Endometrium (tissue), 2 donors: ENCODE measurements around the gene GDPD2.
"Not testable (repeated sequence)": the region's sequence is repeated elsewhere in the genome, so short reads cannot be mapped to it uniquely, and the experiment has no call there.

Source experiments
- FAIRE-seq: peaks from 2 replicates; lab custom pipeline; 2012; peaks lifted over from hg19 to GRCh38; lab: Jason Lieb, UNC
- donor health status: control.
- donor health status: control.

The GDPD2 gene, protein sequence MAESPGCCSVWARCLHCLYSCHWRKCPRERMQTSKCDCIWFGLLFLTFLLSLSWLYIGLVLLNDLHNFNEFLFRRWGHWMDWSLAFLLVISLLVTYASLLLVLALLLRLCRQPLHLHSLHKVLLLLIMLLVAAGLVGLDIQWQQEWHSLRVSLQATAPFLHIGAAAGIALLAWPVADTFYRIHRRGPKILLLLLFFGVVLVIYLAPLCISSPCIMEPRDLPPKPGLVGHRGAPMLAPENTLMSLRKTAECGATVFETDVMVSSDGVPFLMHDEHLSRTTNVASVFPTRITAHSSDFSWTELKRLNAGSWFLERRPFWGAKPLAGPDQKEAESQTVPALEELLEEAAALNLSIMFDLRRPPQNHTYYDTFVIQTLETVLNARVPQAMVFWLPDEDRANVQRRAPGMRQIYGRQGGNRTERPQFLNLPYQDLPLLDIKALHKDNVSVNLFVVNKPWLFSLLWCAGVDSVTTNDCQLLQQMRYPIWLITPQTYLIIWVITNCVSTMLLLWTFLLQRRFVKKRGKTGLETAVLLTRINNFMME

DNA sequence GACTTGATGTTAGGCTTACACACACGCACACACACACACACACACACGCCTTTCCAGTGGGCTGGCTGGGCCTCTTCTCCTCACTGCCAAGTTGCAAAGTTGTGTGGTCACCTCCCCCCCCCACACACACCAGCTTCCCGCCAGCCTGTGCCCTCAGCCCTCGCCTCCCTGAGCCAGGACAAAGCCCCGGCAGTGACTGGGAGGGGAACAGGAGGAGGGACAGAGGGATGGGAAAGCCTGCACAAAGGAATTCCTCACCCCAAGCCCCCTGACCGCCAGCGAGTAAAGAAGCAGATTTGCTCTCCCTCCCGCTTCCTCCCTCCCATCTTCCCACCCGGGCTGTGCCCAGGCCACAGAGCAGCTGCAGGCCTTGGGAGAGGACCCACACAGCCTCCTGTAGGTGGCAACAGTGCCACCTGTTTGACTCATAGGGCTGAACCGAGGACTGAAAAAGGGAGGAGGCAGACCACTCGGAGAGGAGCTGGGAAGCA, at the start of gene GDPD2:
Gene GDPD2, plus strand, starts transcription at position 464 of the 491 bp plus-strand sequence. CDS start 1,671 bp downstream, outside the sequence.
- no peak for FAIRE-seq

DNA sequence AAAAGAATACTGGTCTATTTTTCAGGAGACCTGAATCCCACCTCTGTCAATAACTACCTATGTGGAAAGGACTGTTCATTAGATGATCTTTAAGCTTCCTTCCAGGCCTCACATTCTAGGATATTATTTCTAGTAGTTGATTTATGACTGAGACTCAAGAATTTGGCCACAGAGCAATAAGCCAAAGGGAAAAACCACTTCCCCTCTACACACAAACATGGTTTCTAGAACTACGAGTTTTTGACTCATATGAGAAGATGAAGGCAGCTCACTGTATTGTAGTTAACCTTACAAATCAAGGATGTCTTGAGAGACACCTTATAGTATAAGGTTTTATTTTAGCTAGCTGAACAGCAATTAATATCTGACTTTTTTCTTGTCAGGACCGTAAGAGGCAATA, 36.9 kb upstream of the GDPD2 start:
- no peak for FAIRE-seq

DNA sequence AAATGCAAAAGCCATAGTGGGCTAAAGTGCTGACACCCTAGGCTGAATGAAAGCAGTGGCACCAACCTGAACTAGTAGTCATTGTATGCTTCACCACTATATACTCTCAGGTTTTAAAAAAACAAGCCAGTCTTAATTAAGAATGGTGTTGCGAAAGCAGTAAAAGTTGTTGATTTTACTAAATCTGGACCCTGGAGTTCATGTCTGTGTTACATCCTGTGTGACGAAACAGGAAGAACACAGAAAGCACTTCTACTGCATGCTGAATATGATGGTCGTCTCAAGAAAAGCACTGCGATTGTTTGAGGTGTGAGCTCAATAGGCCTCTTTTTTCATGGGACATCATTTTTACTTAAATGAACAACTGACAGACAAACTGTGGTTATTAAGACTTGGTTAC, 24.2 kb upstream of the GDPD2 start:
- FAIRE-seq = no peak

DNA sequence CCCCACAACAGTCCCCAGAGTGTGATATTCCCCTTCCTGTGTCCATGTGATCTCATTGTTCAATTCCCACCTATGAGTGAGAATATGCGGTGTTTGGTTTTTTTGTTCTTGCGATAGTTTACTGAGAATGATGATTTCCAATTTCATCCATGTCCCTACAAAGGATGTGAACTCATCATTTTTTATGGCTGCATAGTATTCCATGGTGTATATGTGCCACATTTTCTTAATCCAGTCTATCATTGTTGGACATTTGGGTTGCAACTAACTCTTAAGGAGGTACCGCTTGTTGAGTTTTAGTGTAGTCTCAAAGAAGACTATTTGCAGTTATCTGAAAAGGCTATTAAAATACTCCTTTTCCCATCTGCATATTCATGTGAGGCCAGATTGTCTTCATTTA, 22.9 kb upstream of the GDPD2 start:
- not testable (repeated sequence) for FAIRE-seq

DNA sequence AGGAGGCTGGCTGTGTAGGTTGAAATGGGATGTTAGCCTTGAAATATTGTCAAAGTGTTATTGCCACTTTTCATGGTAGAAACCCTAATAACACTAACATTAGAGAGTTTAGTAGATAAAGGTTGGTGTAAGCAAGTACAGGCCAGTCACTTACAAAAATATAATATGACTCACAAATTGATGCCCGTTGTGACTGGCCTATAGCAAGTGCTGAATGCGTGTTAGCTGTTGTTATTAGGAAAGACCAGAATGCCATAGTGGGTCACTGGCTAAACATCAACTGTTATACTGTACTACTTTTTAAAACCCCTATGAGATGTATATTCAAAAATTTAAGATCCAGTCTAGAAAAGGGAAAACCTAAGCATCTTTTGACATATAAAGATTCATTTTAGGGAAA, 20.4 kb upstream of the GDPD2 start:
- FAIRE-seq = no peak

DNA sequence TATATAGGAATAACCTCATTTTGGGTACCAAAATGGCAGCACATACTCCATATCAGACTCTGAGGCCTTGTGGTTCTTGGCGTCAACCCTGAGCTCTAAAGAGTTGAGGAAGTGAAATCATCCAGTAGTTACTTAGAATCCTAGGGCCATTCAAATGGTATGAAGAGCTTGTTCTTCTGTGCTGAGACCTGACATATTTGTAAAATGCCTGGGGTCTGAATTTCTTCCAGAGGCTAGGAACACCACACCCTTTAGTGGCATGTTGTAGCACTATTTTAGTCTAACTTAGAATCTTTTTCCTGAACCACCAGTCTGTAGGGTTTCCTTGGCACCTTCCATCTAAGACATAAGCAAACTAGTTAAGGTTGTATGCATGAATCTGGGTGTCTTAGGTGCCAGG, 18.1 kb upstream of the GDPD2 start:
- FAIRE-seq = no peak

DNA sequence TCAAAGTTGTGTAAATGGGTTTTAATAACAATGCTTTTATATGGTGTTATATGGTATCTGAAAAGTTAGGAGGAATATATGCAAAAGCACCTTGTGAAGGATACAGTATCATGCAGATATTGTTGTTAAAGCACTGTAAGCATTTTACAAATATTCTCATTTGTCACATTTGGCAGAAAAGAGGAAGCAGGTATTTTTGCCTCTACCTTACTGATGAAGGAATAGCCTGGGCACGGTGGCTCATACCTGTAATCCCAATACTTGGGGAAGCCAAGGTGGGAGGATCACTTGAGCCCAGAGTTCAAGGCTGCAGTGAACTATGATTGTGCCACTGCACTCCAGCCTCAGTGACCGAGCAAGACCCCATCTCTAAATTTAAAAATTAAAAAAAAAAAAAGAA, 12.2 kb upstream of the GDPD2 start:
- FAIRE-seq = no peak

DNA sequence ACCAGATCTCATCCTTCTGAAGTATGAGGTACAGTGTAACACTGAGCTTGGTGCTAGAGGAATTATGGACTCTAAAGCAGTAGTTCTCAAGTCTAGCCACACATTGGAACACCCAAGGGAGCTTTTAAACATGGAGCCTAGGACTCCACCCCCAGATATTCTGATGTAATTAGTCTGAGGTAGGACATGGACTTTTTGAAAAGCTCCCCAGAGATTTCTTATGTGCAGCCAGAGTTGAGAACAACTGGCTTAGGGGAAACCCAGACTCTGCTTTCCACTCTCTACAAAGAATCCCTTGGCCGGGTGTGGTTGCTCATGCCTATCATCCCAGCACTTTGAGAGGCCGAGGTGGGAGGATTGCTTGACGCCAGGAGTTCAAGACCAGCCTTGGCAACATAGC, 11.6 kb upstream of the GDPD2 start:
- FAIRE-seq = no peak

DNA sequence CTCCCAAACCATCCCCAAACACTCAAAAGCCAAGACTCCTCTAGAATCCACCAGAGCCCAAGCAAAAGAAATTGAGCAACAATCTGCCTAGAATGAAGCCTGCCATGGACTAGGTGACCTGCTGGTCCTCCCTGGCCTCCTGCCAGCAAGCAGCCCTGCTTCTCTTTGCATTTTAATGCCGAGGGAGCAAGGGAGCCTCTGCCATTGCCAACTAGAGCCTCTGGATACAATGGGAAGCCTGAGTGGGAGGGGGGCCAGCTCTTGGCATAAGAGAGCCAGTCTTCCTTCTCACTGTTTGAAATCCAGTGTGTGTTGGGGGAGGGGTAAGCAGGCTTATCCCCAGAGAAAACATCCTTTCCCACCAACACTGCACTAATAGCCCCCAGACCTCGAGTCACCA, 1.5 kb upstream of the GDPD2 start:
- FAIRE-seq = no peak

DNA sequence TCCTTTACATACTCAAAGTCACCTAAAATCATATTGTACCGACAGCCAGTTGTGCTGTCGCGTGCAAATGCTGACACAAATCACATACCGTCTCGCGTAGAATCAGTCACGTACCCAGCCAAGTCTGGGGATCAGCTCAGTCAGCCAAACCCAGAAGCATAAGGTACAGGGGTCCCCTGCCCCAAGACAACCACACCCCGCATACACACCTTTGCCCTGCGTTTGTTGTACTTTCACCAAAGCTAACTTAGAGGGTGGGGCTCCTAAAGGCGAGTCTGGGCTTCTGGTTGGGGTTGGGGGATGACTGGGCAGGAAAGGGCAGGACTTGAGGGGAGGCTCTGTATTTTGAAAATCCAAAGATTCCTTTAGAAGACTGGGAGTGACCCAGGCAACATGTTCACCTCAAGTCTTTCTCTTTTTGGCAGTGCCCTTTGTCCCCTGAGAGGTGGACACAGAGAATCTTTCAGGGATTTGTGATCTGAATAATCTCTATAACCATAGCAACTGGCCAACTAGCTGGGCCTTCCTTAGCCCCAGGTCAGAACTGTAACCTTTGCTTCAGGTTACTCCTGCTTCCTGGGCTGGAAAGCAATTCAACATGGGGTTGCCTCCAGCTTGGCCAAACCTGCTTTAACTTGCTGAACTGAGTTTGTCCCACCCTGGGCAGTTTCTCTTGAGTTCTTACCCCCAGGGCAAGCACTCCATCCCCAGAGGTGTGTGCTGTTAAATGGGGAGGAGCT, 992 bp downstream of the GDPD2 start:
- FAIRE-seq = no peak

DNA sequence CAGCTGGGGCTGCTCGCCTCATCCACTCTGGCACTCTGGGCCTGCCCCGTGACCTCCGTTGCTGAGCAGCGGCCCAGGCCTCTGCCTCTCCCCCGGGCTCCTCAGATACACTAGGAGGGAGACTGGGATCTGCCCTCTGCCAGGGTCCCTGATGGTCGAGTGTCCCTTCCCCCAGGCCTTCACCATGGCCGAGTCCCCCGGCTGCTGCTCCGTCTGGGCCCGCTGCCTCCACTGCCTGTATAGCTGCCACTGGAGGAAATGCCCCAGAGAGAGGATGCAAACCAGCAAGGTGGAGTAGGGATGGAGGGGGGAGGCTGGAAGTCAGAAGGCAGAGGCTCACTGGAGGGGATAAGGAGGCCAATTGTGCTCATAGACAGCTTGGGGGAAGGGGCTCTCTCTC, 1.7 kb downstream of the GDPD2 start:
- FAIRE-seq = no peak

DNA sequence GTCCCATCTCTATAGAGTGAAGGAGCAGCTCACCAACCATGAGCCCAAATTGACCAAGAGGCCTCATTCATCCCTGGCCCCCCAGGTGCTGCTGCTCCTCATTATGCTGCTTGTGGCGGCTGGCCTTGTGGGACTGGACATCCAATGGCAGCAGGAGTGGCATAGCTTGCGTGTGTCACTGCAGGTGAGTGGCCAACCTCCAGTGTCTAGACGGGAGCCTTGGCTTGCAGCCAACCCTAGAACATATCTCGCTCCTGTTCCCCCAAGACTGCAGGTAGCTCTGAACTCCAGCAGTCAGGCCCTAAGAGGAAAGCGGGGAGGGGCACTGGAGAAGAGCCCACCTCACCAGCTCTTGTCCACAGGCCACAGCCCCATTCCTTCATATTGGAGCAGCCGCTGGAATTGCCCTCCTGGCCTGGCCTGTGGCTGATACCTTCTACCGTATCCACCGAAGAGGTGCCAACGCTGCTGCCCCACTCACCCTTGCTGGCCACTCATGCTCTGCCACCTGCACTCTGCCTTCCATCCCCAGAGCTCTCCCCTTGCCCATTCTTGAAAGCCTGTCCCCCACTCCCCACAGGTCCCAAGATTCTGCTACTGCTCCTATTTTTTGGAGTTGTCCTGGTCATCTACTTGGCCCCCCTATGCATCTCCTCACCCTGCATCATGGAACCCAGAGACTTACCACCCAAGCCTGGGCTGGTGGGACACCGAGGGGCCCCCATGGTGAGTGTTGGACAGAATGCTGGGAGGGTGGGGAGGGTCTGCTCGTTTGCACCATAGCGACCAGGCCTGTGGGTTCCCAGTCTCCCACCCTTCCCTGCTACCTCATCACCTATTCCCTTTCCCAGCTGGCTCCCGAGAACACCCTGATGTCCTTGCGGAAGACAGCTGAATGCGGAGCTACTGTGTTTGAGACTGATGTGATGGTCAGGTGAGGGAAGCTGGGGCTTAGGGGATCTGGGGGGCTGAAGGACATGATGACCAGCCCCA, 3.5 kb downstream of the GDPD2 start:
- FAIRE-seq = no peak

DNA sequence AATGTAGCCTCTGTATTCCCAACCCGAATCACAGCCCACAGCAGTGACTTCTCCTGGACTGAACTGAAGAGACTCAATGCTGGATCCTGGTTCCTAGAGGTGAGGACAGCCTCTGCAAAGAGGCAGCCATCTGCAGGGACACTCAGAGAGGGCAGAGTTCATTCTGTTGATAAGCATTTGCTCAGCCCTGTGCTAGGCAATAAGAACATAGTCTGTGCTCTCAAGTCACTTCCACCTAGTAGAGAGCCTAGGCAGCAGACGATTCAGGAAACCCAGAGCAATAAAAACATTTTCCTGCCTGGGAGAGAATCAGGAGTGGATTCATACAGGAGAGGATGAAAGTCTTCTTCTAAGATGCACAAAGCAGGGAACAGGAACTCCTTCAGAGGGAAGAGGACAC, 4.3 kb downstream of the GDPD2 start:
- no peak for FAIRE-seq

DNA sequence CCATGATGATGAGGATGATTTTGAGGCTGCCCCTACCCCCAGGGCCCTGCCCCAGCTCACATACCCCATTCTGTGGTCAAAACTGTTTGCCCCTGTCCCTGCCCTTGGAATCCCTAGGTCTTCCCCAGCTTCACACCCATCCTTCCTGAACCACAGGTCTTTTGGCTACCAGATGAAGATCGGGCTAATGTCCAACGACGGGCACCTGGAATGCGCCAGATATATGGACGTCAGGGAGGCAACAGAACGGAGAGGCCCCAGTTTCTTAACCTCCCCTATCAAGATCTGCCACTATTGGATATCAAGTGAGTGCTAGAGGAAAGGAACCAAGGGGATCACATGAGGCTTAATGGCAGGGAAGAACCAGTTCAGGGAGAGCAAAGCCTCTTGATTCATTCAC, 6.6 kb downstream of the GDPD2 start:
- FAIRE-seq = no peak

DNA sequence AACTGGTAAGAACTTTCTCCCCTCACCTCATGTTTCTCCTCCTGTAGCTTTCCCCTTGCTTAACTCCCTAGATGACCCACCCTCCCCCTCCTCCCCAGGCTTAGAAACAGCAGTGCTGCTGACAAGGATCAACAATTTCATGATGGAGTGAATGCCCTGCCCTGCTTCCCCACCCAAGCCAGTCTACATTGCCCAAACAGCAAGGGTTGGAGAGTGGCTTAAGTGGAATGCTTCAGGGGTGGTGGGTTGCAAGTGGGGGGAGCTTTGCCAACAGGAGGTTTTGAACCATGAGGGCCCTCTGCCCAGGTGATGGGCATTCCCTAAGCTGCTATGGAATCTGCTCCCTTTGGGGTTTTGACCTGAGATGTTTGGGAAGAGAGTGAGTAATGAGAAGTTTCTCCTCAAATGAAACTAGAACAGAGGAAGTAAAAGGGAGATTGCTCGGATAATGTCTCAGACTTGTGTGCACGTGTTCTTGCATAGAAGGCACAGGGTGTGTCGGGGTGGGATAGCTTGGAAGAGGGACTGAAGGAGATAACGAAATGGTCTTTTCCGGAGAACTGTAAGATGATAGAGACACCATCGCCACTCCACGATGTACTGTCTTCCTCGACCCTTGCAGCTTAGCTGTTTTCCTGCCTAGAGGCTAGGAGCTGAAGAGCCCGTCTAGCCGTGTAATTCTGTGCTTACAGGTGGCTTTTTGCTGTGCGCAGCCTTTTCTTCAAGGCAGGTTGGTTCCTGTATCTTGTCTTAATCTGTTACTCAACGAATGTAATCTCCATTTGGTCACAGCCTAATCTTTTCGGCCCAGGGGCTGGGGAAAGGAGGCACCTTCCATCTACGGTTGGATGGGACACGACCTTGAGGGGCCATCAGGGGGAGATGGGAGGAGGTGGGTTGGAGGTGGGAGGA, 10.1 kb downstream of the GDPD2 start:
- FAIRE-seq = no peak

DNA sequence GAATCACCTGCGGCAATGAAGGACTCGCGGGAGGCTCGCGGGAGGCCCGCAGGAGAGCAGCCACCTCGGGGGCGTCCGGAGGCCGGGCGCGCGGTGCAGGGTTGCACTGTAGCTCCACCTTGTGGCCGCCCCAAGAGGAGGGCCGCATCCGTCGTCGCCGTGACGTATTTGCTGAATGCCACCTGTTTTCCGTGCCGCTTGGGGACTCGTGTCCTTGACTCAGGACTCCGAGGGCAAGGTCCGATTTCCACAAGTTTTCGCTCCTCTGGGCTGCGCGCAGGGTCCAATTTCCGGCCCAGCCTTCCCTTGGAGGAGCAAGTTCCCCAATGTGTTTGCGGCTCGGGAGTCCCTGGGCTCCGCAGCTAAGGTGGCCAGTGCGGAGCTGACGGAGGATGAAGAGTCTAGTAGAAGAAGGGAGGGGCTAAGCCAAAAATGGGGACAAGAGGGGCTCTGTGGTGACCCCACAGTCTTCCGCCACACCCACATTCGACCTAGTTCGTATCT, 10.8 kb downstream of the GDPD2 start:
- no peak for FAIRE-seq

DNA sequence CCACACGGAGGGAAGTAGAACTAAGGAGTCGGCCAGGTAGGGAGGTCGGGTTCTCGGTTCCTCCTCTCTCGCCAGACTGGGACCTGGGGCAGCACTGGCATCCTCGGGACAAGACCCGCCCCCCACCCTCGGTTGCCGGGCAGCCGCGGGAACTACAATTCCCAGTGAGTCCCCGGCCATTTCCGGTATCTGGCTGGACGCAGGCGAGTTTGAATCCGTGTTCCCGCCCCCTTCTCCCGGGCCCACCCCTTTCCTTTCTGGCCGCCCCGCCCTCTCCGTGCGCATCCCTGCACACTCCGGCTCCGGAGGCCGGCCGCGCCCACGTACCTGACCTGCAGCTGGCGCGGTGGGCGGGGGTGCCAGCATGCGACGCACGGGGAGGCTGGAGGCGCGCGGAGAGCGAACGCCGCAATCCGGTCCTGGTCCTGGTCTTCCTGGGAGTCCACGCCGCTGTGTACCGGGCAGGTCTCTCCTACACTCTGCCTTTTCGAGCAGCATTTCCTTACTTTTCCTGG, 11.3 kb downstream of the GDPD2 start:
- FAIRE-seq = no peak

DNA sequence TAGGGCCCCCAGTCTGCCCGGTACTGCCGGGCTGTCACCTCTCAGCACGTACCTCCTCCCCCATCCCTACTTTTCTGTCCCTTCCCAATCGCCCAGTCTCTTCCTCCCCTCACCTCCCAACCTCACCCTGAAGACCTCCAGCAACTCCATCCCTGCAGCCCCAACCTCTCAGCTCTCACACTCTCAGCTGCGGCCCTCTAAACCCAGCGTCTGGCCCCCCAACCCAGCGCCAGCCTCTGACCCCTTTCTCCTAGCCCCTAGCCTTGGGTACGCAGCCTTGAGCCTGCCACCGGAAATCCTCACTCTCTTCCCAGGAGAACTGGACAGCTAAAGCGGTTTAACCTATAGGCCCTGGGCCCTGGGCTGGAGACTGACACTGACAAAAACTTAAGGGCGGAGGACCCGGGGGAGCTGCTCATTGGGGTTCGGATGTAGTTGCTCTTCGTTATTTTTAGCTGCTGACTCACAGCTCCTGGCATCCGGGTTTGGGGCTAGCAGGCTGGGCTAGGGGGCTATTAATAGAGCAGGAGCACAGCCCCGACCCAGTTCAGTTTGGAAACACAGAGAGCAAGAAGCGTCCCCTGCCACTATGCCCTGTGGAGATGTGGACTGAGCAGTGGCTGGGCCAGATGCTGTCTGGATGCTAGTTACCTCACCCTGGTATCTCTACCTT, 11.9 kb downstream of the GDPD2 start:
- FAIRE-seq = no peak

DNA sequence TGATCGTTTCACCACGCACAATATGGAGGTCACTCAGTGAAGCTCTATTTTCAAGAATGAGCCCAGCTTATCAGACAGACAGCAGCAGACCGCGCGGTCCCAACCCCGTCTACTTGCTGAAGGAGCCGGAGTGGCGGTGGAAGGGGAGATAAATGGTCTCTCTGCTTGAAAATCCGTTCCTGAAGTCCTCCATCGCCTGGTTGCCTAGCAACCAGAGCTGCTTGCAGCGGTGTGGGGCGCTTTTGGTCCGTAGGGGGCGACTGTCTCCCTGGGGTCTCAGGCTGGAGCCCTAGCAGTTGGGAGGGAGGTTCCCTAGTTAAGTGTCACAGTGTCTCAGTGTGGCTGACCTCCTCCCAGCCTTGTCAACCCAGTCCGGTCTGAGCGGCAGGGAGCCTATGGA, 13.2 kb downstream of the GDPD2 start:
- FAIRE-seq = no peak

DNA sequence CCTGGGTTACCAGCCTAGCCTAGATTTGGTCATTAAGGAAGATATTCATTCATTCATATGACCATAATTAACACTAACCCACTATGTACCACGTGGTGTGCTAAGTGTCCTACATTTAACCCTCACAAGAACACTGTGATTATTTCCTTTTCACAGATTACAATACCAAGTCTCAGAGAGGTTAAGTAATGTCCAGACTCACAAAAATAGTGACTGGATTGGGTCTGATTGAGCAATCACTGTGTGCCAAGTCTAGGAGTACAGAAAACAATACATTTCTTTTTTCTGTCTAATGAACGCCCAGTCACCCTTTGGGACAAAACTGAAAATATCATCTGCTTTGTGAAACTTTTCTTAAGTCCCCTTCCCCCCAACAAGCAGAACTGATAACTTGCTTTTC, 13.9 kb downstream of the GDPD2 start:
- FAIRE-seq = no peak
